Astrocyte (in vitro differentiated cells and primary cell): ENCODE measurements around the gene KPNA1.

Source experiments
- CTCF ChIP-seq: IDR thresholded peaks from 2 replicates; pipeline ENCODE4 v1.5.1; 2011; ENCODE audit warnings: low read depth, mild to moderate bottlenecking, inconsistent platforms, low read length, moderate library complexity; ENCODE audit not compliant: insufficient read depth
- EZH2 ChIP-seq: IDR thresholded peaks from 2 replicates; pipeline ENCODE4 v1.6.1; 2012; ENCODE audit warnings: mild to moderate bottlenecking, low read length, inconsistent platforms; ENCODE audit not compliant: insufficient read depth

- TF ChIP-seq CTCF (no peak), EZH2 (no peak)
Measured at GRCh38 chr3:122416966-122417365, 97.8 kb downstream of the KPNA1 start.
